Left colon (tissue), 2 donors: Measurements from ENCODE around the gene COL4A2. TPM values are rescaled to one million over a fixed set of nuclear protein-coding genes. Genes with fewer than 3 reads are reported as not detected.
"Not testable (repeated sequence)": the region's sequence is repeated elsewhere in the genome, so short reads cannot be mapped to it uniquely, and the experiment has no call there.

Experiments
- ATAC-seq: fragments of 200-7000 bp; cut with Tn5 transposase; one replicate; pipeline ENCODE4 v1.9.1; 2020; ENCODE audit warnings: mild to moderate bottlenecking, moderate library complexity
- DNase-seq, 2 donors: peaks; one replicate each; pipeline ENCODE4 v3.0.0-alpha.2; 2020
- intact Hi-C, 2 donors: fragments of 100-400 bp; cut with DNase I in 1 of 2; cut with micrococcal nuclease in 1 of 2; formaldehyde crosslinking; loops; one replicate each; pipeline versions ENCODE4 v1.11.2 to v1.14.0; 2022; cut with DNase I, micrococcal nuclease
- total RNA-seq, 2 donors: library from RNA; stranded (reverse); fragmentation: NEBNext Ultra II Directional; extraction: Animal tissue kit (Norgen Biotek cat#: 25700); gene quantifications; one replicate each; pipeline ENCODE4 v1.2.1, GENCODE V29; 2021
- donor health status: DM: no; HTN: no; CAD: no.
- donor health status: DM: yes; HTN: yes; CAD: no.

The COL4A2 gene
- total RNA-seq, 2 donors from 2014 or later, result 35.3 to 79.7 TPM

GRCh38 chr13:110519046-110519445 is 212.0 kb downstream of the COL4A2 start:
- ATAC-seq, result no peak
- DNase-seq, result no peak

GRCh38 chr13:110519506-110519905 is 212.4 kb downstream of the COL4A2 start:
- ATAC-seq, result no peak
- intact Hi-C loops, result no loop called here
- no peak for DNase-seq

More at GRCh38 chr13:110519046-110519445, 212.0 kb downstream of the COL4A2 start:
- intact Hi-C loops, result no loop called here

- intact Hi-C loops, result no loop called here
- peak; percentile 87 to 89 for DNase-seq
- ATAC-seq, result peak; percentile 45
These were observed 213.6 kb downstream of the COL4A2 start for GRCh38 chr13:110520431-110521295.

DNA sequence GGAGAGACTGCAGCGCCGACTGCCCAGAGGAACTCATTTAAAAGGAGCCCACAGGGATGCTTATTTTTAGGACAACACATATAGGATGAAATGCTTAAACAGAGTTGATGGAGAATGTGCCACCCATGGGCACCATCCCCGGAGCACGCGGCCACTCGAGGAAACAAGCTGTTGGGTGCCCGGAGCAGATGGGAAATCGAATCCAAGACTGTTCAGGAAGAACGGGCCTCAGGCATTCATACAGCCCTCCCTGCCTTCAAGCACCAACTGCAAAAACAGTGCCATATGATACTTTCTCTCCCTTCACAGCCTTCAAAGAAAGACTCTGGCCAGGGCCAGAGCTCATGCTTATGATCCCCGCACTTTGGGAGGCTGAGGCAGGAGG is 214.2 kb downstream of the COL4A2 start:
- DNase-seq (no peak), ATAC-seq (no peak)
- intact Hi-C loops, result no loop called here

- ATAC-seq (no peak), DNase-seq (no peak)
- intact Hi-C loops, result no loop called here
These were observed 214.9 kb downstream of the COL4A2 start for GRCh38 chr13:110521946-110522345.

- ATAC-seq, result no peak
- DNase-seq, result no peak
- intact Hi-C loops, result no loop called here
These were observed 215.6 kb downstream of the COL4A2 start for GRCh38 chr13:110522721-110523120.

GRCh38 chr13:110523180-110523579 is 216.1 kb downstream of the COL4A2 start:
- intact Hi-C loops, result no loop called here
- ATAC-seq, result no peak
- no peak for DNase-seq

DNA sequence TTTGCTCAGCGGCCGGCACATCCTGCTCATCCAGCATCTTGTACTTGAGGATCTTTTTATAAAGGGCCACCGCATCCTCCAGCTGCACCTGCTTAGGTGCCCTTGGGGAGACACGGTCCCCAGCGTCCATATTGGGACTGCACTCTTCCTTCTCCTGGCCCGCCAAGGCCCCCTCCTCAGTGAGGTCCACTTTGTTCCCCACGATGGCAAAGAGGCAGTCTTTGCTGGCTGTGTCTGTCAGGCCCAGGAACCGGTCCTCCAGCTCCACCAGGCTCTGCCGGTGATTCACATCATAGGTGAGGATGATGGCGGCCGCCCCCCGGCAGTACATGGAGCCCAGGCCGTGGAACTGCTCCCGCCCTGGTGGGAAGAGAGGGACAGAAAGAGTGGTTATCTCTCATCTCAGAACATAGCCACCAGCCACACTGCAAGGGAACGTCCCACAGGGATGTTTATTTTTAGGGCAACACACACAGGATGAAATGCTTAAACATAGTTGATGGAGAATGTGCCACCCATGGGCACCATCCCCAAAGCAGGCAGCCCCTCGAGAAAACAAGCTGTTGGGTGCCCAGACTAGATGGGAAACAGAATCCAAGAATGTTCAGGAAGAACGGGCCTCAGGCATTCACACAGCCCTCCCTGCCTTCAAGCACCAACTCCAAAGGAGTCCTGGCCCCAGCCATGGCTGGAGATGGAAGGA is 216.9 kb downstream of the COL4A2 start:
- DNase-seq (no peak), ATAC-seq (no peak)

DNA sequence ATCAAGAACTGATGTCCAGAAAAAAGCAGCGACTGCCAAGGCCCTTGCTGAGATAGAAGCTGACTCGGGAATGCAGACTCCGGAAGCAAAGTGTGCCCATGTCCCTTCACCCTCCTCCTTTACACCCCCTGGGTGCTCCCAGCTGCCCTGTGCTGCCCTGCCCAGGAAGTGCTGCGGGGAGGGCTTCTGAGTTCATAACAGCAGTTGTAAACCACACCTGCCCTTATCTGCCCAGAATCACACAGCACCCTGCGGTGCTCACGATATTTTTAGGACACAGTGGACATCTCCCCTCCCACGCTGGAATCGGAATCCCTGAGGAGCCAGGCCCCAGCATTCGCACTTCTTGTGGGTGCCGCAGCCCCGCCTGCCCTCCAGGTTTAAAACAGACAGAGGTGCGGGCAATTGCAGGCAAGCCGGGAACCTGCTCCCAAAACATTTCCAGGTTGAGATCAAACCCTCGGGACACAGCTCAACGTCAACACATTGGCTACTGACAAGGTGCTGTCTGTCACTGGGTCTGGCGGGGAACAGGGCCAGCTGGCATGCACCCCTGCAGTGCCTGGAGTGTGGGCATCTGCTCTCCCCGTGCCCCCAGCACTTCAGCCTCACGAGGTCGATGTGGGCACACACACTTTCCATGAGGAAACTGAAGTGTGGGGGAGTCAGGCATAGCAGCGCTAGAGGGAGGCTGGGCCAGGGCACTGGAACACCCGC is 217.6 kb downstream of the COL4A2 start:
- ATAC-seq (peak; percentile 75), DNase-seq (peak; percentile 81 to 92)
- intact Hi-C loops, result no loop called here

More for the DNA sequence above, 216.9 kb downstream of the COL4A2 start:
- intact Hi-C loops, result no loop called here

- DNase-seq (peak; percentile 44 to 70), ATAC-seq (peak; percentile 49)
- intact Hi-C loops, result no loop called here
These were observed 218.5 kb downstream of the COL4A2 start for GRCh38 chr13:110525328-110526319.

DNA sequence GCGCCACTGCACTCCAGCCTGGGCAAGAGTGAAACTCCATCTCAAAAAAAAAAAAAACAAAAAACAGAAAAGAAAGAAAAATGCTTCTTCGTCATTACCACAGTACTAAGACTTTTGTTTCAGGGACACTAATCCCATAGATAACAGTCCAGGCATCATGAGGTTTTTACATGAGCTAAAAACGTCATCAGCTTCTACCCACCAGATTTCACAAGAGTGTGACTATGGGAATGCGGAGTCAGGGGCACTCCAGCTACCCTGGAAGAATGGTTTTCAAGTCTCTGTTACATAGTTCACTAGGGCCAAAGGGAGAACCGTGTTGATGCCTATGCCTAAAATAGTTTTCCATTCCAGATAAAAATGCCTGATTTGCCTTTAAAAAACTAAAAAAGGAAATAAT is 221.3 kb downstream of the COL4A2 start:
- DNase-seq (no peak), ATAC-seq (no peak)
- intact Hi-C loops, result no loop called here

DNA sequence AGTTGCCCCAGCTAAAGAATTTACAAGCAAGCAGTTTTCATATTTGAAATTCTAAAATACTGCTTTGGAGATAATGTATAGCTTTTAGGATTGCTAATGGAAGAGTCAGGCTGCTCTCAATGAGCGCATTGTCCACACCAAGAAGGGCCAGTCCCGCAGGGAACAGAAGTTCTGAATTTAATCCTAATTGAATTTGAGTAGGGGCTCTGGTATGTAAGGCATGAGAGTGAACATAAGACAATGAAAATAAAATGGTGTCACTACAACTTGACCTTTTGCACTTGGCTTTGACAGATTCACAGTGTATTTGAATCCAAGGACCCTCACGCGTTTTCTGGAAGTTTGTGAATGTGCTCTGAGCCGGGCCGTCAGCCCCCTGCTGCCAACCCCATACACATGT is 221.8 kb downstream of the COL4A2 start:
- intact Hi-C loops, result no loop called here

DNA sequence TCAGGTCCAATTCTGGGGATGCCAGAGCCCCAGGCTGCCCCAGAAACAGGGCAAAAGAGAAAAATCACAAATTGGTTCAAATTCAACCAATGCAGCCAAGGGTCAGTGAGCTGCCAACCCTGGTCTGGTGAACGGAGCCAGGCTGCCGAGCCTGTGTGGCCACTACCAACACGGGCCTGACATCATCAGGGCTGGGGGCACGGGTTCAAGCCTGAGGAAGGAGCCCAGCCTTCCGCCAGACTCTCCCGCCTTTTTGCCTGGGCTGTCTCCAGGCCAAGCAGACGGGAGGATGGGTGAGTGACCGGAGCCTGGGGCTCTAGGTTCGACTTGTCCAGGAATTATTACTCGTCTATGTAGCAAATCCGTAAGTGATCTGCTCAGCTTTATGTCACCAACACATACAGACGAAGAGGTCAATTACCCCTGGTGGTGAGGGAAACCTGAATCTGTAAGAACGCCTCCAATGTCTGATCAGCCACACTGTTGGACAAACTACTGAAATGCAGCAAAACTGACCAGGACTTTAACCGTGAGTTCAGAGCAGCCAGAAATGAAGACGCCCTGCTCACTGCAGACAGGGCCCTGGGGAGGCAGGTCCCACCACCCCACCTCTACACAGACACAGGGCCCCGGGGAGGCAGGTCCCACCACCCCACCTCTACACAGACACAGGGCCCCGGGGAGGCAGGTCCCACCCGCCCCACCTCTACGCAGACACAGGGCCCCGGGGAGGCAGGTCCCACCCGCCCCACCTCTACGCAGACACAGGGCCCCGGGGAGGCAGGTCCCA is 222.6 kb downstream of the COL4A2 start:
- ATAC-seq (no peak), DNase-seq (no peak)
- intact Hi-C loops, result no loop called here

More for the DNA sequence above, 221.8 kb downstream of the COL4A2 start:
- no peak for DNase-seq
- ATAC-seq, result no peak

GRCh38 chr13:110531100-110531499 is 224.0 kb downstream of the COL4A2 start:
- DNase-seq (no peak), ATAC-seq (no peak)
- intact Hi-C loops, result no loop called here

GRCh38 chr13:110531671-110532083 is 224.6 kb downstream of the COL4A2 start:
- no peak for DNase-seq
- intact Hi-C loops, result no loop called here
- no peak for ATAC-seq

- DNase-seq, ATAC-seq, intact Hi-C loops: not testable (repeated sequence)
These were observed 225.2 kb downstream of the COL4A2 start for GRCh38 chr13:110532258-110532657.
